Heart left ventricle (tissue), 16 donors: ENCODE data around the gene SLC14A1. TPM values are rescaled to one million over a fixed set of nuclear protein-coding genes. Genes with fewer than 3 reads are reported as not detected.

Experiments used
- ATAC-seq, 4 donors: fragments of 200-7000 bp; cut with Tn5 transposase; one replicate each; pipeline ENCODE4 v1.9.1; 2020 to 2022; ENCODE audit warnings: moderate library complexity in 4 of 4, mild to moderate bottlenecking in 3 of 4, moderate number of reproducible peaks in 1 of 4
- DNase-seq, 5 donors: peaks; one replicate each; pipeline ENCODE4 v3.0.0-alpha.2; 2020
- H3K27ac ChIP-seq, 12 donors: fragments of 200-600 bp; sonication (generic) in 4 of 12; one replicate each; pipeline versions ENCODE4 v1.5.0 to v1.8.0; 2016 to 2022; ENCODE audit warnings: mild to moderate bottlenecking in 2 of 12
- H3K27me3 ChIP-seq, 9 donors: fragments of 200-600 bp; sonication (generic) in 2 of 9; one replicate each; pipeline versions ENCODE4 v1.5.1 to v1.8.0; 2016 to 2022; ENCODE audit warnings: mild to moderate bottlenecking in 3 of 9
- H3K36me3 ChIP-seq, 9 donors: fragments of 200-600 bp; sonication (generic) in 2 of 9; one replicate each; pipeline versions ENCODE4 v1.5.0 to v1.8.0; 2018 to 2022; ENCODE audit warnings: mild to moderate bottlenecking in 2 of 9
- H3K4me1 ChIP-seq, 12 donors: fragments of 200-600 bp; sonication (generic) in 4 of 12; one replicate each; pipeline versions ENCODE4 v1.5.0 to v1.8.0; 2016 to 2022; ENCODE audit warnings: mild to moderate bottlenecking in 3 of 12
- H3K4me3 ChIP-seq, 12 donors: fragments of 200-600 bp; sonication (generic) in 4 of 12; one replicate each; pipeline versions ENCODE4 v1.5.0 to v1.8.0; 2017 to 2022; ENCODE audit warnings: mild to moderate bottlenecking in 9 of 12, moderate library complexity in 4 of 12
- H3K9me3 ChIP-seq, 12 donors: fragments of 200-600 bp; sonication (generic) in 4 of 12; one replicate each; pipeline versions ENCODE4 v1.5.0 to v1.8.0; 2016 to 2022; ENCODE audit warnings: mild to moderate bottlenecking in 1 of 12
- CTCF ChIP-seq, 12 donors: fragments of 200-600 bp; sonication (generic) in 4 of 12; IDR thresholded peaks; one replicate each; pipeline versions ENCODE4 v1.5.0 to v1.8.0; 2018 to 2022; ENCODE audit warnings: antibody characterized with exemption in 12 of 12, mild to moderate bottlenecking in 5 of 12
- POLR2A ChIP-seq, 2 donors: fragments of 450-650 bp; IDR thresholded peaks; one replicate each; pipeline ENCODE4 v1.6.1; 2017; ENCODE audit warnings: antibody characterized with exemption in 2 of 2, mild to moderate bottlenecking in 2 of 2, moderate library complexity in 2 of 2
- WGBS, 4 donors: extraction: QIAGEN DNeasy Blood & Tissue Kit in 2 of 4; methylation state at CpG; one replicate each; pipeline versions ENCODE4 v1.1.5 to v1.1.7; 2013 to 2018; 5-methylcytosine and 5-hydroxymethylcytosine counted together
- intact Hi-C, 10 donors: fragments of 100-400 bp; cut with DNase I; formaldehyde crosslinking; loops; one replicate each; pipeline versions ENCODE4 v1.11.1 to v1.14.2; 2022
- polyA plus RNA-seq, 2 donors: library from polyadenylated mRNA; stranded (reverse); fragments of 200-250 nt; gene quantifications; one replicate each; pipeline ENCODE4 v1.2.3, GENCODE V29; 2013
- total RNA-seq, 9 donors: library from RNA; depleted of rRNA in 2 of 9; stranded (reverse); fragments of >200 nt in 2 of 9; fragmentation: NEBNext Ultra II Directional in 3 of 9; extraction: Animal tissue kit (Norgen Biotek cat#: 25700) in 3 of 9; gene quantifications; one replicate each; pipeline versions ENCODE4 v1.1.0 to v1.2.4, GENCODE V29; 2016 to 2023
- donor health status: ischemic (EF 13 %, LVEDD 7.1; RV severe dilation, severe dysfunction).
- donor health status: healthy with polysubstance abuse.
- donor health status: DM: no; HTN: yes; CAD: no.
- donor health status: DM: no; HTN: no; CAD: no.
- donor health status: ischemic (EF 25% LVEDD 6.9; RV normal size, moderate dysfunction).
- donor health status: ischemic (EF 25% LVEDD 5.7; RV mildly dilated, moderate dysfunction).
- donor health status: healthy.
- donor health status: DM: yes; HTN: yes; CAD: no.
- donor health status: ischemic (EF 35%, LVEDD 5.7; RV mildly dilated, moderate dysfunction).
- donor health status: nonischemic (EF 11% LVEDD 7.7; RV severe dilation, severe dysfunction).
- donor health status: DM: yes; HTN: yes; CAD: no.
- donor health status: PGD.
- donor health status: ischemic (EF 29% LVEDD 5.4; RV normal size, mild dysfunction).
- donor health status: nonischemic (EF 23%, LVEDD 6.1; RV moderate dilation, normal function).

The SLC14A1 gene
- total and polyA plus RNA-seq, 11 donors, result 7.1 to 50.1 (median 17.1) TPM

DNA sequence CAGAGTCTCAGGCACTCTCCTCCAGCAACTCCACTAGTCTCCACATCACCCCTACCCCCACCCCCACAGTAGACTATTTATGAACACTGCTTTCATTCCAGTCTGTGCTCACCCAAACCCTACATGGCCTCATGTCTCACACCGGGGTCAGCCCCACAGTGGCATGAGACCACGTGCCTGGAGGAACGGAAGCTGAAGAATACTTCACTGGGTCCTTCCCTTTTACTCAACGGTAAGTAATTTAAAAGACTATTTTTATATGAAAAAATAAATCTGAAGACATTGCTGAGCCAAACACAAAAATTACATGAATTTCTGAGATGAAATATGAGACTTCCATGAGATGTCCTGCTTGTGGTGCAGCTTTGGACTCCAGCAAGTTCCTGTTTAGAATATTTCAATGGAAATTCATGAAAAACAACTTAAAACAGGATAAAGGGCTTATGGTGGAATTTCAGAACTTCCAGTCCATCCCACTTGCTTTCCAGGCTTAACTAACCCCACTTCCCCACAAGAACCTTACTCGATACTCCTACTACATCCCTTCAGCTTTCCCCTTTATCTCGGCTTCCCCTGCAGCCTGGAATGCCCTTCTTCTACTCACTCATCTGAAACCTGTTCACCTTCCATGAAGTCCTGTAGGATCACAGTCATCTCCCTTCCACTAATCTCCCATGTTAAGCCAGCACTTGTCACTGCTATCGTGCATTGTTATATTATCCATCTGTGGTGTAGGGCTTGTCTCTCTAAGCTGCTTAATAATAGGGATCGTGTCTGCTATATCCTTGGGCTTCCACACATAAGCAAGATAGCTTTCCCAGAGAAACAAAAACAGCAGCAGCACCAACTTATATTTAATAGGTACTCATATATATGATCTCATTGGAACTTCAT lies 47.9 kb downstream of the SLC14A1 start:
- DNase-seq (no peak), ATAC-seq (no peak)
- Histone ChIP-seq H3K9me3 (no peaks in the 10 kb centered on the region), H3K27ac (no peak overlapping the region), H3K4me1 (peaks cover 0 to 18% (median 6%) of the 10 kb centered on the region in 12 donors), H3K27me3 (peaks cover 0 to 6% (median 0%) of the 10 kb centered on the region in 9 donors), H3K4me3 (no peak overlapping the region), H3K36me3 (no peaks in the 10 kb centered on the region)
- TF ChIP-seq CTCF (IDR thresholded peaks at IDR 0.05) (no peak), POLR2A (IDR thresholded peaks at IDR 0.05) (no peak)
- 76 to 79% (median 77%) methylated on average over 8 of the region's 8 CpGs for WGBS, 4 donors
- intact Hi-C loops, result loop anchor here in 1 of 10 donors (10.0 kb wide), 1 partner anchor 63 kb away; no protein-coding TSS in a partner anchor

DNA sequence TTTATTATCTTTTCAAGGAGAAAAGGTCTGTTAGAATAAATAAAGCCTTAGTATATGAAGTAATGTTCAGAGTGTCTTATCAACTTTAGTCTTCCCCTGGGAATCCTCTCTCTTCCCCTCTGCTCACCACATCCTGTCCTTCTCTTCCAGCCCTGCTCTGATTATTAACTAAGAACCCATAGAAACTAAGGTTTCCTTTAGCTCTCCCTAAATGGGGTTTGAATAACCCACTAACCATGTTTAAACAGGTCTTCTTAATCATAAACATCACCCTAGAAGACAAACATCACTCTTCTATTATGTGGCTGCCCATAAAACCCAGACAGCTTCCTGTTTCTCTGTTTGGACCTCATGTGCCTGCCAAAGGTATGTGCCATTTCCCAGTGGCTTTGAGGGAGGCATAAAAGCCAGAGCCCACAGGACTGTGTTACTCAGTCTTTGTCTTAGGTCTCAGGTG lies 50.1 kb downstream of the SLC14A1 start:
- no peak overlapping the region for H3K27ac ChIP-seq
- H3K4me1 ChIP-seq, result peaks cover 0 to 18% (median 6%) of the 10 kb centered on the region in 12 donors
- no peak for DNase-seq
- no peak overlapping the region for H3K4me3 ChIP-seq
- no peaks in the 10 kb centered on the region for H3K9me3 ChIP-seq
- H3K27me3 ChIP-seq, result peaks cover 0 to 6% (median 0%) of the 10 kb centered on the region in 9 donors
- ATAC-seq, result no peak
- intact Hi-C loops, result loop anchor here in 1 of 10 donors (10.0 kb wide), 1 partner anchor 61 kb away; no protein-coding TSS in a partner anchor
- H3K36me3 ChIP-seq, result no peaks in the 10 kb centered on the region
- TF ChIP-seq POLR2A (IDR thresholded peaks at IDR 0.05) (no peak), CTCF (IDR thresholded peaks at IDR 0.05) (no peak)

- WGBS, 4 donors, result 6 to 10% (median 8%) methylated on average over 16 to 35 of the region's 35 CpGs
- TF ChIP-seq POLR2A (IDR thresholded peaks at IDR 0.05), result peak in 1 of 2 donors; percentile 43
- no peak for TF ChIP-seq CTCF (IDR thresholded peaks at IDR 0.05)
- ATAC-seq, result peak; percentile 71 to 95 (median 94)
- peak overlapping the region; percentile 54 to 89 (median 74) for H3K27ac ChIP-seq
- H3K9me3 ChIP-seq, result no peaks in the 10 kb centered on the region
- H3K4me3 ChIP-seq, result peak overlapping the region; percentile 40 to 90 (median 70)
- H3K4me1 ChIP-seq, result peaks cover 0 to 18% (median 7%) of the 10 kb centered on the region in 12 donors
- no peaks in the 10 kb centered on the region for H3K36me3 ChIP-seq
- peaks cover 0 to 6% (median 0%) of the 10 kb centered on the region in 9 donors for H3K27me3 ChIP-seq
- DNase-seq, result peak; percentile 77 to 88 (median 81)
- intact Hi-C loops, result loop anchor here in 4 of 10 donors (5.0 to 10.0 kb wide), 4 partner anchors 33 to 60 kb away; partner anchors contain the start of gene SLC14A1 (in 1 of the 4)
These were observed 51.3 kb downstream of the SLC14A1 start for GRCh38 chr18:45775241-45775676.

DNA sequence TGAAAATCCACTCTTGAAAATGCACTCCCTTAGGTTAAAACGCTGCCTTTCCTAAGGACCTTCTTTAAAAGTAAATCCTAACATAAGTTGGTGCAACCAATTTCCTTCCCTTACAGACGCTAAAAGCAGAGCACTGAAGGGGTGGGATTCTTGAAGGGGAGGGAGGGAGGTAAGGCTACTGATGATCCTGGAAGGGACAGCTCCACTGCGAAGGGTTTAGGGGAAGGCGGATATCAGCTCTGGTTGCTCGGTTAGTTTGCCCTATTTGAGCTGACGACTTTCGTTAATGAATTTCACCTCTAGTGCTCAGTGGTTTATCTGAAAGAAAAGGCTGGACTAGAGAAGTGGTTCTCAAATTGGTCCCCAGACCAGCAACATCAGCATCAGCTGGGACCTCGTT lies 51.8 kb downstream of the SLC14A1 start:
- 40 to 54% (median 52%) methylated on average over 8 of the region's 8 CpGs for WGBS, 4 donors
- H3K27ac ChIP-seq, result peak overlapping the region; percentile 54 to 89 (median 74)
- peaks cover 0 to 20% (median 8%) of the 10 kb centered on the region in 12 donors for H3K4me1 ChIP-seq
- peaks cover 0 to 6% (median 0%) of the 10 kb centered on the region in 9 donors for H3K27me3 ChIP-seq
- H3K4me3 ChIP-seq, result peak overlapping the region; percentile 40 to 90 (median 70)
- DNase-seq (no peak), ATAC-seq (peak in 1 of 4 donors; percentile 9)
- no peaks in the 10 kb centered on the region for H3K36me3 ChIP-seq
- H3K9me3 ChIP-seq, result no peaks in the 10 kb centered on the region
- no peak for TF ChIP-seq CTCF (IDR thresholded peaks at IDR 0.05)
- TF ChIP-seq POLR2A (IDR thresholded peaks at IDR 0.05), result no peak
- intact Hi-C loops, result loop anchor here in 4 of 10 donors (5.0 to 10.0 kb wide), 4 partner anchors 33 to 59 kb away; partner anchors contain the start of gene SLC14A1 (in 1 of the 4)
